ENCODE measurements around the gene SGSM2.
"Not testable (repeated sequence)": the region's sequence is repeated elsewhere in the genome, so short reads cannot be mapped to it uniquely, and the experiment has no call there.

The SGSM2 gene

GRCh38 chr17:2299756-2300155 lies 37.5 kb upstream of the SGSM2 start:
- no peak for TF ChIP-seq CTCF (conservative IDR thresholded peaks at IDR 0.05; ENCODE audit: low read depth, low read length)
- no peak for DNase-seq (ENCODE audit: low read depth)
- no peak overlapping the region for H3K4me3 ChIP-seq (ENCODE audit: low read length)

GRCh38 chr17:2302778-2303203 lies 34.5 kb upstream of the SGSM2 start:
- peak; percentile 7 for DNase-seq (ENCODE audit: low read depth)
- TF ChIP-seq CTCF (conservative IDR thresholded peaks at IDR 0.05; ENCODE audit: low read depth, low read length) = no peak
- peak overlapping the region; percentile 88 for H3K4me3 ChIP-seq (ENCODE audit: low read length)

GRCh38 chr17:2303204-2304188 lies 33.8 kb upstream of the SGSM2 start, which contains the start of the genes SMG6 and SRR:
Gene SMG6 (minus strand): TSS chr17:2303785. CDS start chr17:2303720, 65 bp downstream.
Gene SRR (plus strand): TSS chr17:2303950. CDS start chr17:2315561, 11,611 bp downstream.
- peak within 1 kb of the TSS; percentile 88 for H3K4me3 ChIP-seq (ENCODE audit: low read length)
- no peak for TF ChIP-seq CTCF (conservative IDR thresholded peaks at IDR 0.05; ENCODE audit: low read depth, low read length)
- peak; percentile 37 for DNase-seq (ENCODE audit: low read depth)

- DNase-seq (ENCODE audit: low read depth) = no peak
- no peak overlapping the region for H3K4me3 ChIP-seq (ENCODE audit: low read length)
- TF ChIP-seq CTCF (conservative IDR thresholded peaks at IDR 0.05; ENCODE audit: low read depth, low read length) = no peak
Observed at GRCh38 chr17:2304931-2305330, 32.4 kb upstream of the SGSM2 start.

- no peak for TF ChIP-seq CTCF (conservative IDR thresholded peaks at IDR 0.05; ENCODE audit: low read depth, low read length)
- DNase-seq (ENCODE audit: low read depth) = no peak
- no peak overlapping the region for H3K4me3 ChIP-seq (ENCODE audit: low read length)
Observed at GRCh38 chr17:2309338-2310154, 27.8 kb upstream of the SGSM2 start.

- H3K4me3 ChIP-seq (ENCODE audit: low read length) = no peak overlapping the region
- TF ChIP-seq CTCF (conservative IDR thresholded peaks at IDR 0.05; ENCODE audit: low read depth, low read length) = no peak
- no peak for DNase-seq (ENCODE audit: low read depth)
Observed at GRCh38 chr17:2312736-2313135, 24.6 kb upstream of the SGSM2 start.

GRCh38 chr17:2316916-2317205 lies 20.4 kb upstream of the SGSM2 start:
- peak; percentile 19 for DNase-seq (ENCODE audit: low read depth)
- H3K4me3 ChIP-seq (ENCODE audit: low read length) = not testable (repeated sequence)

All from retinal pigment epithelial cell (primary cell).